ENCODE results near the gene TIMM23. TPM values are rescaled to one million over a fixed set of nuclear protein-coding genes. Genes with fewer than 3 reads are reported as not detected.

TIMM23 gene
- total RNA-seq, 1 donor from 2014 or later = 56.0 TPM

DNA sequence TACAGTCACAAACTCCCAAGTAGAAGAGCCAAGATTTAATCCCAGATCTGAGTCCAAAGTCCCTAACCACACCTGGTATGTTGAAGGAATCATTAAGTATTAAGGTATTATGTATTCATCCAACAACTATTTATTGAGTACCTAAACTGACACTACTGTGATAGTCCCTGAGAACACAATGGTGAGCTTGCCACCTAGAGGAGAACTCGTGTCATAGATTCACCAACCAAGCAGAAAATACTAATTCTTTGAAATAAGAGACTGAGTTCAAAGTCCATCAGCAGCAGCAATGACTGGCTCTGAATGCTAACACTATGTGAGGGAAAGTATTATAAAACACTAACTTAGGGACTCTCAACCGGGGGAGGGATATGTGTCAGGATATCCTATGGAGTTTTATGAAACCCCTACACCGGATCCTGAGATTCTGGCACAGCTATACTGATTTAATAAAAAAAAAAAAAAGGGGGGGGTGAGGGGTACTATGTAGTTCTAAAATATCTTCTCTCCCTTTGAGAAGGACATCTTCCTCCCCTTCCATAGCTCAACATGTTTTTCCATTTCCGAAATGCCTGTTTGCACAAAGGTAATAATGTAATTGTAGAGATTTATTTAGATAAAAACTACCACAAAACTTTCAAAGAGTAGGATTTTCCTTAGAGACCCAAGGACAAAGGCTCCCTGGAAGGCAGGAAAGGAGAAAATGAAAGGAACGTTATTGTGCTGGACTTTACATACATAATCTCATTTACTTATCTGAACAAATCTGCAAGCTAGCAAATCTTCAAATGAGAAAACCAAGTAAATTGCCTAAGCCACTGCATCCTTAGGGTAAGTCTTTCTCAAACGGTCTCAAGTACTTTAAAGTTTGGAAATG, 56.5 kb downstream of the TIMM23 start:
- Mint-ChIP-seq H3K27ac (ENCODE audit: unreplicated experiment) (no peak overlapping the region), H3K4me1 (ENCODE audit: low read depth, unreplicated experiment) (peaks cover 37% of the 10 kb centered on the region), H3K4me3 (ENCODE audit: unreplicated experiment) (peak overlapping the region; percentile 93), H3K27me3 (ENCODE audit: unreplicated experiment) (no peaks in the 10 kb centered on the region), H3K36me3 (ENCODE audit: unreplicated experiment) (no peaks in the 10 kb centered on the region), H3K9me3 (ENCODE audit: unreplicated experiment) (peaks cover 8% of the 10 kb centered on the region)
- no peak for DNase-seq
- TF ChIP-seq, protein P1, sequence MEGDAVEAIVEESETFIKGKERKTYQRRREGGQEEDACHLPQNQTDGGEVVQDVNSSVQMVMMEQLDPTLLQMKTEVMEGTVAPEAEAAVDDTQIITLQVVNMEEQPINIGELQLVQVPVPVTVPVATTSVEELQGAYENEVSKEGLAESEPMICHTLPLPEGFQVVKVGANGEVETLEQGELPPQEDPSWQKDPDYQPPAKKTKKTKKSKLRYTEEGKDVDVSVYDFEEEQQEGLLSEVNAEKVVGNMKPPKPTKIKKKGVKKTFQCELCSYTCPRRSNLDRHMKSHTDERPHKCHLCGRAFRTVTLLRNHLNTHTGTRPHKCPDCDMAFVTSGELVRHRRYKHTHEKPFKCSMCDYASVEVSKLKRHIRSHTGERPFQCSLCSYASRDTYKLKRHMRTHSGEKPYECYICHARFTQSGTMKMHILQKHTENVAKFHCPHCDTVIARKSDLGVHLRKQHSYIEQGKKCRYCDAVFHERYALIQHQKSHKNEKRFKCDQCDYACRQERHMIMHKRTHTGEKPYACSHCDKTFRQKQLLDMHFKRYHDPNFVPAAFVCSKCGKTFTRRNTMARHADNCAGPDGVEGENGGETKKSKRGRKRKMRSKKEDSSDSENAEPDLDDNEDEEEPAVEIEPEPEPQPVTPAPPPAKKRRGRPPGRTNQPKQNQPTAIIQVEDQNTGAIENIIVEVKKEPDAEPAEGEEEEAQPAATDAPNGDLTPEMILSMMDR (IDR thresholded peaks at IDR 0.05; ENCODE audit: partially characterized antibody, unreplicated experiment) = peak; percentile 70

- TF ChIP-seq, protein P1 (IDR thresholded peaks at IDR 0.05; ENCODE audit: partially characterized antibody, unreplicated experiment) = no peak
- Mint-ChIP-seq H3K4me3 (ENCODE audit: unreplicated experiment) (peak overlapping the region; percentile 93), H3K27me3 (ENCODE audit: unreplicated experiment) (no peaks in the 10 kb centered on the region), H3K9me3 (ENCODE audit: unreplicated experiment) (peaks cover 8% of the 10 kb centered on the region), H3K4me1 (ENCODE audit: low read depth, unreplicated experiment) (peaks cover 30% of the 10 kb centered on the region), H3K27ac (ENCODE audit: unreplicated experiment) (peak overlapping the region; percentile 95), H3K36me3 (ENCODE audit: unreplicated experiment) (no peaks in the 10 kb centered on the region)
- DNase-seq = no peak
Measured at GRCh38 chr10:46029461-46030030, 57.3 kb downstream of the TIMM23 start.

DNA sequence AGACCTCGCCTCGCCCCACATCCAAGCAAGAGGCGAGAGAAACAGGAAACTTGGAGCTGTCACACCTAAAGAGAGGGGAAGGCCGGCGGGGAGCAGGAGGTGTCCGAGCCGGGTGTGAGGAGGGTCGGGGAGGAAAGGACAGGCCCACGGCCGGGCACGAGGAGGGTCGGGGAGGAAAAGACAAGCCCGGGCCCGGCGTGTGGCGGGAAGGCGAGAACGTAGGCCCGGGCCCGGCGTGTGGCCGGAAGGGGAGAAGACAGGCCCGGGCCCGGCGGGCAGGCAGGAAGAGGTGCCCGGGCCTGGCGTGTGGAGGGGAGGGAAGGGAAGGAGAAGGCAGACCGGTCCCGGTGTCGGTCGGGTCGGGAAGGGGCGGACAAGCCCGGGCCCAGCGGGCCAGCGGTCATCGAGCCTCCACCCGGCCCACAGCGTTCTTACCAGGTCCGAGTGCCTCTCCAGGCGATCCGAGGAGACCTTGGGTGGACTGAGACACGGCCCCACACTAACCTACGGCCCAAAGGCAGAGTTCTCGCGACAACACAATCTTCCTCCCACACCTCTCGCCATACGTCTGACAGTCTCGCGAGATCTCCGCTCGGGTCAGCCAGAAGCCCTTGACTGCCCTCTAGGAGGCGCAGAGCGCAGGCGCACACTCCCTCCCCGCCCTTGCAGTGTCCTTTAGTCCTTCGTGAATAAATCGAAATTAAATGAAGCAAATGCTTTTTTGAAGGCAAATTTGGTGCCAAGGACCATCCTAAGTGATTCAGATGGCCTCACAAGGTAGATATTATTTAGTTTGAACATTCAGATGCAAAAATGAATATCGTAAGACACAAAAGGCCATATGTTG, 58.0 kb downstream of the TIMM23 start, which contains the start of gene NCOA4:
Gene NCOA4 (minus strand): TSS at position 533 of the 847 bp plus-strand sequence. CDS start 13,943 bp downstream, outside the sequence.
- H3K9me3 Mint-ChIP-seq (ENCODE audit: unreplicated experiment) = peaks cover 8% of the 10 kb centered on the region
- peak within 1 kb of the TSS; percentile 95 for H3K27ac Mint-ChIP-seq (ENCODE audit: unreplicated experiment)
- peaks cover 26% of the 10 kb centered on the region for H3K4me1 Mint-ChIP-seq (ENCODE audit: low read depth, unreplicated experiment)
- peak; percentile 98 for DNase-seq
- no peaks in the 10 kb centered on the region for H3K27me3 Mint-ChIP-seq (ENCODE audit: unreplicated experiment)
- no peaks in the 10 kb centered on the region for H3K36me3 Mint-ChIP-seq (ENCODE audit: unreplicated experiment)
- TF ChIP-seq, protein P1 (IDR thresholded peaks at IDR 0.05; ENCODE audit: partially characterized antibody, unreplicated experiment) = peak; percentile 66
- H3K4me3 Mint-ChIP-seq (ENCODE audit: unreplicated experiment) = peak within 1 kb of the TSS; percentile 93

DNA sequence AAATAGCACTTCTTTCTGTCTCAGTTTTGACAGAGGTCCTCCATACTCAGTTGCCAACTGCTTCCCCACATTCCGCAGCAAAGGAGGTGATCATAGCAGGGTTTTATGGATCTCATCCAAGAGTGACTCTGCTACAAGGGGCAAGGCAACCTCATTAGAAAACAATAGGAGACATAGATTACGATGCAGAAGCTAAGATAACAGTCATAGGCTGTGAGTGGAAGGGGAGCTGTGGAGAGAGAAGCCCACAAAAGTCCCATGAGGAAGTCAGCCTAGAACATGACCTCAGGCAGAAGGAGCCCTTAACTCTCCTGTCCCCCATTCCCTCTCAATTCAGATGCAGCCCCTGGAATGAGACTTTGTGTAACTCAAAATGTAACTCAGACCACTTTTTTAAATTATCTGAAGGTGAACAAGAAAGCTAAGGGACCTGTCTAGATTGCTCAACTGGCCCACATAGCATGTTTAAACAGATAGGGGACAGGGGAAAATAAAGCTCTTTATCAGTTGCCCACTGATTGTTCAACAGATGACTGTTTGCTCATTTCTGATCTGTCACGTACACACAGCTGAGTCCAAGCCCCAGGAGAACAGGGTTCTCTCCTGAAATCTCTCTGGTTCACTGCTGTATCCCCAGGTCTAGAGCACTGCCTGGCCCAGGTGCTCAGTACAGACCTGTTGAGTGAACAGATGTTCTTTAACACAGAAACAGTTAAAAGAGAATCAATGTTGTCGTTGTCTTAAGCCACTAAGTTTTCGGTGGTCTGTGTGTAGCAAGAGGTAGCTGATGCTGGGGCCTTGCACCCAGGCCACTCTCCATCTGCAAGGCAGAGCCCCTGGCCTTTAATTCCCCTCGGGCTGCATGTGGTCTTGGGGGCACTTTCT, 59.6 kb downstream of the TIMM23 start:
- Mint-ChIP-seq H3K4me3 (ENCODE audit: unreplicated experiment) (peak overlapping the region; percentile 18), H3K4me1 (ENCODE audit: low read depth, unreplicated experiment) (peaks cover 20% of the 10 kb centered on the region), H3K36me3 (ENCODE audit: unreplicated experiment) (no peaks in the 10 kb centered on the region), H3K9me3 (ENCODE audit: unreplicated experiment) (peaks cover 8% of the 10 kb centered on the region), H3K27me3 (ENCODE audit: unreplicated experiment) (no peaks in the 10 kb centered on the region), H3K27ac (ENCODE audit: unreplicated experiment) (peak overlapping the region; percentile 31)
- no peak for DNase-seq
- TF ChIP-seq, protein P1 (IDR thresholded peaks at IDR 0.05; ENCODE audit: partially characterized antibody, unreplicated experiment) = no peak

Data from glutamatergic neuron (in vitro differentiated cells).